ENCODE data around the gene SMAD4. TPM values are rescaled to one million over a fixed set of nuclear protein-coding genes. Genes with fewer than 3 reads are reported as not detected.

SMAD4 gene
- total RNA-seq, 1 experiment from 2014 or later: 96.3 TPM

GRCh38 chr18:51122266-51123045, 92.4 kb downstream of the SMAD4 start (continued):
- TF ChIP-seq FOSL1 (IDR thresholded peaks at IDR 0.05; ENCODE audit: low read depth) (no peak), MAX (IDR thresholded peaks at IDR 0.05) (no peak), SP1 (IDR thresholded peaks at IDR 0.05; ENCODE audit: low read depth) (no peak), REST (IDR thresholded peaks at IDR 0.05; ENCODE audit: low read depth) (no peak), RAD21 (IDR thresholded peaks at IDR 0.05; ENCODE audit: low read depth) (no peak)
- TF ChIP-seq, protein P1, sequence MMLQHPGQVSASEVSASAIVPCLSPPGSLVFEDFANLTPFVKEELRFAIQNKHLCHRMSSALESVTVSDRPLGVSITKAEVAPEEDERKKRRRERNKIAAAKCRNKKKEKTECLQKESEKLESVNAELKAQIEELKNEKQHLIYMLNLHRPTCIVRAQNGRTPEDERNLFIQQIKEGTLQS (IDR thresholded peaks at IDR 0.05): no peak

GRCh38 chr18:51123046-51123395, 93.0 kb downstream of the SMAD4 start:
- H2AFZ ChIP-seq (ENCODE audit: low read depth, low read length, poor library complexity, severe bottlenecking): no peak overlapping the region
- no peak overlapping the region for H3K4me3 ChIP-seq (replicated peaks in 1 of 2; ENCODE audit: low read depth in 1 of 2, low read length in 2 of 2)
- H4K20me1 ChIP-seq (ENCODE audit: insufficient read depth): no peaks in the 10 kb centered on the region
- H3K9ac ChIP-seq (ENCODE audit: low read length): no peak overlapping the region
- H3K79me2 ChIP-seq (ENCODE audit: insufficient read depth, low read length): no peaks in the 10 kb centered on the region
- POLR2A ChIA-PET: no interaction called here
- no peaks in the 10 kb centered on the region for H3K9me3 ChIP-seq (ENCODE audit: control insufficient read depth in 1 of 2, insufficient read depth in 1 of 2, low read depth in 1 of 2, low read length in 2 of 2)
- ATAC-seq (no peak), DNase-seq (ENCODE audit: low read depth, low spot score) (no peak)
- no peaks in the 10 kb centered on the region for H3K4me1 ChIP-seq (ENCODE audit: control insufficient read depth in 1 of 2, insufficient read depth in 2 of 2, low read length in 2 of 2)
- RAD21 ChIA-PET (ENCODE audit: low non-redundant PET in 1 of 2, low total read pairs in 2 of 2, uncharacterized antibody in 2 of 2, unreplicated experiment in 2 of 2): no interaction called here
- BruUV-seq (replicated peaks): no TSS peak
- H3K27me3 ChIP-seq (ENCODE audit: insufficient read depth, low read length): no peaks in the 10 kb centered on the region
- CTCF ChIA-PET: no interaction called here
- H3K4me2 ChIP-seq (ENCODE audit: low read length): no peak overlapping the region
- H3K9me2 ChIP-seq (ENCODE audit: insufficient read depth): no peaks in the 10 kb centered on the region
- no peaks in the 10 kb centered on the region for H3K36me3 ChIP-seq (ENCODE audit: control insufficient read depth in 1 of 2, insufficient read depth in 2 of 2, low read length in 2 of 2)
- H3K27ac ChIP-seq (ENCODE audit: low read depth, low read length): no peak overlapping the region
- intact Hi-C loops (cut with micrococcal nuclease): no loop called here
- TF ChIP-seq ELF1 (IDR thresholded peaks at IDR 0.05; ENCODE audit: borderline replicate concordance, low read depth) (no peak), SIN3A (IDR thresholded peaks at IDR 0.05; ENCODE audit: low read depth) (no peak), ZNF274 (IDR thresholded peaks at IDR 0.05; ENCODE audit: low read depth, low read length) (no peak), EZH2phosphoT487 (IDR thresholded peaks at IDR 0.05; ENCODE audit: borderline replicate concordance) (no peak), EZH2 (IDR thresholded peaks at IDR 0.05) (no peak), JUND (IDR thresholded peaks at IDR 0.05) (no peak), CEBPB (IDR thresholded peaks at IDR 0.05; ENCODE audit: low read depth) (no peak), EGR1 (IDR thresholded peaks at IDR 0.05; ENCODE audit: low read depth) (no peak), REST (IDR thresholded peaks at IDR 0.05; ENCODE audit: low read depth) (no peak), MAX (IDR thresholded peaks at IDR 0.05) (no peak), ZBTB33 (IDR thresholded peaks at IDR 0.05; ENCODE audit: extremely low read depth, insufficient replicate concordance, low read length) (no peak)

All from HCT116 (cell line).